HepG2 (cell line): ENCODE measurements around the gene PAK1IP1. TPM values are rescaled to one million over a fixed set of nuclear protein-coding genes. Genes with fewer than 3 reads are reported as not detected.

Experiments
- ATAC-seq: fragments of 200-7000 bp; cut with Tn5 transposase; 3 replicates; pipeline ENCODE4 v1.9.1; 2020; ENCODE audit warnings: mild to moderate bottlenecking, moderate library complexity
- BruUV-seq: library from RNA; stranded (reverse); fragments of 400-500 nt; replicated peaks from 2 replicates; lab custom pipeline; 2021; lab: Mats Ljungman, UMichigan
- CTCF ChIA-PET: fragments of 300-600 bp; formaldehyde crosslinking; extraction: SDS; loops from one replicate; lab custom pipeline; 2021; ENCODE audit warnings: low total read pairs, inconsistent platforms, low intra/inter-chr PET ratio; lab: Yijun Ruan, JAX
- POLR2A ChIA-PET: fragments of 350-600 bp; sonication (Branson Sonifier 250); formaldehyde crosslinking; loops from one replicate; lab custom pipeline; 2020; ENCODE audit warnings: antibody characterized with exemption, inconsistent platforms; lab: Yijun Ruan, JAX
- DNase-seq: peaks from one replicate; pipeline ENCODE4 v3.0.0-alpha.2; 2015; ENCODE audit warnings: low spot score
- FAIRE-seq: peaks from 3 replicates; lab custom pipeline; 2011; peaks lifted over from hg19 to GRCh38; lab: Jason Lieb, UNC
- H2AFZ ChIP-seq: one replicate; pipeline ENCODE4 v1.6.1; 2011; ENCODE audit warnings: low read length, inconsistent platforms
- H3K27ac ChIP-seq: fragments of 300-600 bp; 3 replicates; pipeline ENCODE4 v1.8.0; 2011; ENCODE audit warnings: mixed run types, mild to moderate bottlenecking, mixed read lengths, low read length, inconsistent platforms; ENCODE audit not compliant: insufficient read depth; ENCODE audit errors: extremely low read length
- H3K27me3 ChIP-seq, 2 experiments: fragments of 200-600 bp in 1 of 2; 2 replicates in 1 of 2; 3 replicates in 1 of 2; pipeline versions ENCODE4 v1.6.0 to v1.8.0; 2011; ENCODE audit warnings: low read length in 2 of 2, mild to moderate bottlenecking in 2 of 2, moderate library complexity in 2 of 2, inconsistent platforms in 1 of 2; ENCODE audit not compliant: insufficient read depth in 2 of 2, control insufficient read depth in 1 of 2
- H3K36me3 ChIP-seq, 2 experiments: fragments of 200-600 bp in 1 of 2; replicated peaks in 1 of 2; 2 replicates in 1 of 2; 3 replicates in 1 of 2; pipeline versions ENCODE4 v1.5.1 to v1.8.0; 2011; ENCODE audit warnings: low read length in 2 of 2, inconsistent platforms in 1 of 2; ENCODE audit not compliant: insufficient read depth in 2 of 2, control insufficient read depth in 1 of 2
- H3K4me1 ChIP-seq: 2 replicates; pipeline ENCODE4 v1.5.1; 2012; ENCODE audit warnings: low read length, inconsistent platforms; ENCODE audit not compliant: insufficient read depth
- H3K4me2 ChIP-seq: 2 replicates; pipeline ENCODE4 v1.6.0; 2011; ENCODE audit warnings: low read depth, low read length, inconsistent platforms
- H3K4me3 ChIP-seq, 3 experiments: fragments of 200-600 bp in 1 of 3; sonication (generic), shearing (Covaris generic) in 1 of 3; replicated peaks in 1 of 3; 2 replicates each; pipeline ENCODE4 v1.5.1; 2011 to 2016; ENCODE audit warnings: low read length in 3 of 3, inconsistent platforms in 2 of 3, low read depth in 2 of 3, mild to moderate bottlenecking in 2 of 3, control low read depth in 1 of 3, mixed read lengths in 1 of 3; ENCODE audit not compliant: insufficient read depth in 1 of 3
- H3K79me2 ChIP-seq: one replicate; pipeline ENCODE4 v1.6.1; 2011; ENCODE audit warnings: low read length, inconsistent platforms; ENCODE audit not compliant: insufficient read depth
- H3K9ac ChIP-seq: 2 replicates; pipeline ENCODE4 v1.6.0; 2011; ENCODE audit warnings: mild to moderate bottlenecking, low read depth, low read length, inconsistent platforms; ENCODE audit not compliant: insufficient read depth
- H3K9me3 ChIP-seq: 2 replicates; pipeline ENCODE4 v1.5.1; 2012; ENCODE audit warnings: mild to moderate bottlenecking, low read length
- H4K20me1 ChIP-seq: 2 replicates; pipeline ENCODE4 v1.6.0; 2011; ENCODE audit warnings: inconsistent platforms, mild to moderate bottlenecking, low read length, moderate library complexity; ENCODE audit not compliant: insufficient read depth
- NFE2L2 ChIP-seq: fragments of 150-350 bp; IDR thresholded peaks from 2 replicates; pipeline ENCODE4 v1.6.1; 2014; ENCODE audit warnings: low read length
- ZNF260 ChIP-seq: sonication (generic); formaldehyde crosslinking; IDR thresholded peaks from 2 replicates; pipeline ENCODE4 v1.4.0; 2020; ENCODE audit warnings: missing genetic modification reagents, low read depth, mild to moderate bottlenecking, borderline replicate concordance
- ZNF562 ChIP-seq: sonication (generic); formaldehyde crosslinking; IDR thresholded peaks from 2 replicates; pipeline ENCODE4 v1.8.0; 2022; ENCODE audit warnings: missing genetic modification reagents, borderline replicate concordance
- ZNF670 ChIP-seq: sonication (generic); formaldehyde crosslinking; IDR thresholded peaks from 2 replicates; pipeline ENCODE4 v1.8.0; 2022; ENCODE audit warnings: mild to moderate bottlenecking, missing genetic modification reagents, borderline replicate concordance
- ZNF816 ChIP-seq: sonication (generic); formaldehyde crosslinking; IDR thresholded peaks from 2 replicates; pipeline ENCODE4 v1.8.0; 2022; ENCODE audit warnings: missing genetic modification reagents, mild to moderate bottlenecking, borderline replicate concordance
- WGBS: methylation state at CpG from one replicate; pipeline ENCODE4 v1.1.6; 2017; ENCODE audit warnings: low lambda C conversion rate; 5-methylcytosine and 5-hydroxymethylcytosine counted together
- in situ Hi-C: cut with HindIII; loops from 2 replicates; pipeline ENCODE4 v1.10.0; 2017; ENCODE audit warnings: low pct_unique_long_range_greater_than_20kb; ENCODE audit not compliant: extremely low pct_ligation_motif_present
- intact Hi-C: fragments of 100-400 bp; cut with micrococcal nuclease; formaldehyde crosslinking; loops from one replicate; pipeline ENCODE4 v1.10.0; 2022; ENCODE audit not compliant: unreplicated experiment
- polyA plus RNA-seq, 8 experiments: library from polyadenylated mRNA; depleted of rRNA in 3 of 8; stranded (reverse) in 7 of 8; unstranded in 1 of 8; fragments of >200 nt; fragmentation: Illumina TruSeq in 4 of 8; extraction: Trizol in 4 of 8; gene quantifications; 2 replicates each; pipeline versions ENCODE4 v1.2.1 to v1.2.3, GENCODE V29; 2011 to 2016; ENCODE audit warnings: low read depth in 4 of 8, missing spikeins in 1 of 8, mixed read lengths in 1 of 8; ENCODE audit not compliant: insufficient read depth in 1 of 8
- total RNA-seq, 5 experiments: library from RNA; depleted of rRNA; stranded (reverse); fragments of >200 nt; fragmentation: Illumina TruSeq; extraction: Trizol; gene quantifications; 2 replicates each; pipeline ENCODE4 v1.2.3, GENCODE V29; 2016; ENCODE audit warnings: low read depth in 1 of 5
- TF ChIP-seq, protein P1 (sequence below): IDR thresholded peaks from 2 replicates; pipeline ENCODE4 v1.6.1; 2016; ENCODE audit warnings: missing genetic modification reagents, missing compliant biosample characterization
- TF ChIP-seq, protein P2 (sequence below): sonication (generic); formaldehyde crosslinking; IDR thresholded peaks from 2 replicates; pipeline ENCODE4 v1.5.0; 2020; ENCODE audit warnings: mild to moderate bottlenecking, missing genetic modification reagents
- TF ChIP-seq, protein P3 (sequence below): sonication (generic); formaldehyde crosslinking; IDR thresholded peaks from 2 replicates; pipeline ENCODE4 v1.5.0; 2020; ENCODE audit warnings: mild to moderate bottlenecking, missing genetic modification reagents
- TF ChIP-seq, protein P4 (sequence below): sonication (generic); formaldehyde crosslinking; IDR thresholded peaks from 2 replicates; pipeline ENCODE4 v1.4.0; 2020; ENCODE audit warnings: missing genetic modification reagents
- TF ChIP-seq, protein P5 (sequence below): IDR thresholded peaks from 2 replicates; pipeline ENCODE4 v1.6.1; 2016; ENCODE audit warnings: missing compliant biosample characterization, missing genetic modification reagents, borderline replicate concordance

PAK1IP1 gene
- total and polyA plus RNA-seq, 2 of the 13 experiments (the other 11 are each of a cell fraction or from before 2014, with no cell fraction given), result 23.4 to 66.2 TPM

DNA sequence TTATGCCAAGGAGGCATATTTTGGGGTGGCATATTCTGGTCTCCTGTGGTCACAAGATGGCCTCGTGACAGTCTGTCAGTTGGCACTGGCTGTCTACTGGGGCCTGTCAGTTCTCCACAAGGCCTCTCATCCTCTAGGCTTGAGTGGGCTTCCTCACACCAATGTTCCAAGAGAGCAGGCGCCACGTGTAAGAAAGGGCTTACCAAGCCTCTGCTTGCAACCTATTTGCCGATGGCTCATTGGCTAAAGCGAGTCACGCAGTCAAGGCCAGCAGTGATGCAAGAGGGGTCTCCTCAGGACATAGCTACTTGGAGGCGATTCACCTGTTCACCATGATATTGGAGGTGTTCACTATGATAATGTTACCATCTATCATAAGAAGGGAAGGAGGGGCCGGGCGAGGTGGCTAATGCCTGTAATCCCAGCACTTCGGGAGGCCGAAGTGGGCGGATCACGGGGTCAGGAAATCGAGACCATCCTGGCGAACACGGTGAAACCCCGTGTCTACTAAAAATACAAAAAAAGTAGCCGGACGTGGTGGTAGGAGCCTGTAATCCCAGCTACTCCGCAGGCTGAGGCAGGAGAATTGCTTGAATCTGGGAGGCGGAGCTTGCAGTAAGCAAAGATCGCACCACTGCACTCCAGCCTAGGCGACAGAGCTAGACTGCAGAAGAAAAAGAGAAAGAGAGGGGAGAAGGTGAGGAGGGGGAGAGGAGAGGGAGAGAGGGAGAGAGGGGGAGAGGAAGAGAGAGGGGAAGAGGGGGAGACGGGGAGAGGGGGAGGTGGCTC, 35.7 kb upstream of the PAK1IP1 start:
- H3K9ac ChIP-seq, result no peak overlapping the region
- no TSS peak for BruUV-seq
- CTCF ChIA-PET, result no interaction called here
- TF ChIP-seq NFE2L2, result no peak
- TF ChIP-seq, protein P1, sequence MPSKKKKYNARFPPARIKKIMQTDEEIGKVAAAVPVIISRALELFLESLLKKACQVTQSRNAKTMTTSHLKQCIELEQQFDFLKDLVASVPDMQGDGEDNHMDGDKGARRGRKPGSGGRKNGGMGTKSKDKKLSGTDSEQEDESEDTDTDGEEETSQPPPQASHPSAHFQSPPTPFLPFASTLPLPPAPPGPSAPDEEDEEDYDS (CRISPR knock-in tag), result no peak
- TF ChIP-seq ZNF670, result no peak
- TF ChIP-seq ZNF816, result no peak
- TF ChIP-seq, protein P2, sequence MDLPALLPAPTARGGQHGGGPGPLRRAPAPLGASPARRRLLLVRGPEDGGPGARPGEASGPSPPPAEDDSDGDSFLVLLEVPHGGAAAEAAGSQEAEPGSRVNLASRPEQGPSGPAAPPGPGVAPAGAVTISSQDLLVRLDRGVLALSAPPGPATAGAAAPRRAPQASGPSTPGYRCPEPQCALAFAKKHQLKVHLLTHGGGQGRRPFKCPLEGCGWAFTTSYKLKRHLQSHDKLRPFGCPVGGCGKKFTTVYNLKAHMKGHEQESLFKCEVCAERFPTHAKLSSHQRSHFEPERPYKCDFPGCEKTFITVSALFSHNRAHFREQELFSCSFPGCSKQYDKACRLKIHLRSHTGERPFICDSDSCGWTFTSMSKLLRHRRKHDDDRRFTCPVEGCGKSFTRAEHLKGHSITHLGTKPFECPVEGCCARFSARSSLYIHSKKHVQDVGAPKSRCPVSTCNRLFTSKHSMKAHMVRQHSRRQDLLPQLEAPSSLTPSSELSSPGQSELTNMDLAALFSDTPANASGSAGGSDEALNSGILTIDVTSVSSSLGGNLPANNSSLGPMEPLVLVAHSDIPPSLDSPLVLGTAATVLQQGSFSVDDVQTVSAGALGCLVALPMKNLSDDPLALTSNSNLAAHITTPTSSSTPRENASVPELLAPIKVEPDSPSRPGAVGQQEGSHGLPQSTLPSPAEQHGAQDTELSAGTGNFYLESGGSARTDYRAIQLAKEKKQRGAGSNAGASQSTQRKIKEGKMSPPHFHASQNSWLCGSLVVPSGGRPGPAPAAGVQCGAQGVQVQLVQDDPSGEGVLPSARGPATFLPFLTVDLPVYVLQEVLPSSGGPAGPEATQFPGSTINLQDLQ (CRISPR knock-in tag), result no peak
- TF ChIP-seq, protein P3, sequence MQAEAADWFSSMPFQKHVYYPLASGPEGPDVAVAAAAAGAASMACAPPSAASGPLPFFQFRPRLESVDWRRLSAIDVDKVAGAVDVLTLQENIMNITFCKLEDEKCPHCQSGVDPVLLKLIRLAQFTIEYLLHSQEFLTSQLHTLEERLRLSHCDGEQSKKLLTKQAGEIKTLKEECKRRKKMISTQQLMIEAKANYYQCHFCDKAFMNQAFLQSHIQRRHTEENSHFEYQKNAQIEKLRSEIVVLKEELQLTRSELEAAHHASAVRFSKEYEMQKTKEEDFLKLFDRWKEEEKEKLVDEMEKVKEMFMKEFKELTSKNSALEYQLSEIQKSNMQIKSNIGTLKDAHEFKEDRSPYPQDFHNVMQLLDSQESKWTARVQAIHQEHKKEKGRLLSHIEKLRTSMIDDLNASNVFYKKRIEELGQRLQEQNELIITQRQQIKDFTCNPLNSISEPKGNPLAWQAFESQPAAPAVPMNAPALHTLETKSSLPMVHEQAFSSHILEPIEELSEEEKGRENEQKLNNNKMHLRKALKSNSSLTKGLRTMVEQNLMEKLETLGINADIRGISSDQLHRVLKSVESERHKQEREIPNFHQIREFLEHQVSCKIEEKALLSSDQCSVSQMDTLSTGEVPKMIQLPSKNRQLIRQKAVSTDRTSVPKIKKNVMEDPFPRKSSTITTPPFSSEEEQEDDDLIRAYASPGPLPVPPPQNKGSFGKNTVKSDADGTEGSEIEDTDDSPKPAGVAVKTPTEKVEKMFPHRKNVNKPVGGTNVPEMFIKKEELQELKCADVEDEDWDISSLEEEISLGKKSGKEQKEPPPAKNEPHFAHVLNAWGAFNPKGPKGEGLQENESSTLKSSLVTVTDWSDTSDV (CRISPR knock-in tag), result no peak
- no peak for TF ChIP-seq ZNF562
- TF ChIP-seq, protein P4, sequence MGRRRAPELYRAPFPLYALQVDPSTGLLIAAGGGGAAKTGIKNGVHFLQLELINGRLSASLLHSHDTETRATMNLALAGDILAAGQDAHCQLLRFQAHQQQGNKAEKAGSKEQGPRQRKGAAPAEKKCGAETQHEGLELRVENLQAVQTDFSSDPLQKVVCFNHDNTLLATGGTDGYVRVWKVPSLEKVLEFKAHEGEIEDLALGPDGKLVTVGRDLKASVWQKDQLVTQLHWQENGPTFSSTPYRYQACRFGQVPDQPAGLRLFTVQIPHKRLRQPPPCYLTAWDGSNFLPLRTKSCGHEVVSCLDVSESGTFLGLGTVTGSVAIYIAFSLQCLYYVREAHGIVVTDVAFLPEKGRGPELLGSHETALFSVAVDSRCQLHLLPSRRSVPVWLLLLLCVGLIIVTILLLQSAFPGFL (CRISPR knock-in tag), result no peak
- TF ChIP-seq, protein P5, sequence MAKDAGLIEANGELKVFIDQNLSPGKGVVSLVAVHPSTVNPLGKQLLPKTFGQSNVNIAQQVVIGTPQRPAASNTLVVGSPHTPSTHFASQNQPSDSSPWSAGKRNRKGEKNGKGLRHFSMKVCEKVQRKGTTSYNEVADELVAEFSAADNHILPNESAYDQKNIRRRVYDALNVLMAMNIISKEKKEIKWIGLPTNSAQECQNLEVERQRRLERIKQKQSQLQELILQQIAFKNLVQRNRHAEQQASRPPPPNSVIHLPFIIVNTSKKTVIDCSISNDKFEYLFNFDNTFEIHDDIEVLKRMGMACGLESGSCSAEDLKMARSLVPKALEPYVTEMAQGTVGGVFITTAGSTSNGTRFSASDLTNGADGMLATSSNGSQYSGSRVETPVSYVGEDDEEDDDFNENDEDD, result no peak
- no peak for TF ChIP-seq ZNF260 (CRISPR knock-in tag)
- no peak for ATAC-seq
- H3K4me2 ChIP-seq, result no peak overlapping the region
- peaks cover 0 to 12% of the 10 kb centered on the region in 2 experiments; a peak in 3 of 5 replicates for H3K27me3 ChIP-seq
- POLR2A ChIA-PET, result interaction anchor here (0.8 kb wide), 1 partner anchor 36 kb away, joined by 3 read pairs; the partner anchor contains the start of genes C6orf52 and PAK1IP1
- H4K20me1 ChIP-seq, result no peaks in the 10 kb centered on the region
- no peaks in the 10 kb centered on the region for H3K79me2 ChIP-seq
- H3K9me3 ChIP-seq, result no peaks in the 10 kb centered on the region
- WGBS, result 69% methylated on average over 24 of the region's 24 CpGs
- intact Hi-C loops (loop anchor here (5.0 kb wide), 1 partner anchor 1793 kb away; no protein-coding TSS in a partner anchor), in situ Hi-C loops (no loop called here)
- DNase-seq, result no peak
- H3K27ac ChIP-seq, result no peak overlapping the region
- H3K36me3 ChIP-seq, result no peaks in the 10 kb centered on the region
- H3K4me3 ChIP-seq, result no peak overlapping the region
- H2AFZ ChIP-seq, result no peak overlapping the region
- FAIRE-seq, result no peak
- H3K4me1 ChIP-seq, result 0 out of 2 replicates have a peak, but pooled peaks cover 6% of the 10 kb centered on the region
